ENCODE data around the gene CHAMP1.

CHAMP1 gene

GRCh38 chr13:114268344-114269280 is 45.7 kb upstream of the CHAMP1 start:
- no peak overlapping the region for H2AFZ ChIP-seq (ENCODE audit: low read depth, low read length)
- peaks cover 59% of the 10 kb centered on the region for H3K36me3 ChIP-seq (replicated peaks; ENCODE audit: low read depth, low read length)
- no peak overlapping the region for H3K27ac ChIP-seq (ENCODE audit: low read length)
- no peaks in the 10 kb centered on the region; the same call in 1 of the 2 replicates for H4K20me1 ChIP-seq (ENCODE audit: insufficient read depth, low read length)
- TF ChIP-seq CTCF (IDR thresholded peaks at IDR 0.05; ENCODE audit: low read depth, low read length): no peak
- no peak for TF ChIP-seq EZH2phosphoT487 (IDR thresholded peaks at IDR 0.05; ENCODE audit: low read depth)
- no peak overlapping the region for H3K4me2 ChIP-seq (ENCODE audit: low read length)
- no peak overlapping the region for H3K4me3 ChIP-seq (ENCODE audit: low read length)
- no peaks in the 10 kb centered on the region for H3K9me3 ChIP-seq (ENCODE audit: insufficient read depth, low read length)
- no peaks in the 10 kb centered on the region for H3K27me3 ChIP-seq (ENCODE audit: low read depth, low read length)
- peaks cover 7% of the 10 kb centered on the region; the same call in 1 of the 2 replicates for H3K4me1 ChIP-seq (ENCODE audit: low read length)
- no peak overlapping the region for H3K9ac ChIP-seq (ENCODE audit: low read length)
- H3K79me2 ChIP-seq (ENCODE audit: low read length): no peaks in the 10 kb centered on the region

- no peaks in the 10 kb centered on the region; the same call in 1 of the 2 replicates for H4K20me1 ChIP-seq (ENCODE audit: insufficient read depth, low read length)
- H3K4me1 ChIP-seq (ENCODE audit: low read length): peaks cover 7% of the 10 kb centered on the region; the same call in 1 of the 2 replicates
- TF ChIP-seq CTCF (IDR thresholded peaks at IDR 0.05; ENCODE audit: low read depth, low read length) (no peak), EZH2phosphoT487 (IDR thresholded peaks at IDR 0.05; ENCODE audit: low read depth) (no peak)
Measured at GRCh38 chr13:114269281-114269770, 45.0 kb upstream of the CHAMP1 start.

DNA sequence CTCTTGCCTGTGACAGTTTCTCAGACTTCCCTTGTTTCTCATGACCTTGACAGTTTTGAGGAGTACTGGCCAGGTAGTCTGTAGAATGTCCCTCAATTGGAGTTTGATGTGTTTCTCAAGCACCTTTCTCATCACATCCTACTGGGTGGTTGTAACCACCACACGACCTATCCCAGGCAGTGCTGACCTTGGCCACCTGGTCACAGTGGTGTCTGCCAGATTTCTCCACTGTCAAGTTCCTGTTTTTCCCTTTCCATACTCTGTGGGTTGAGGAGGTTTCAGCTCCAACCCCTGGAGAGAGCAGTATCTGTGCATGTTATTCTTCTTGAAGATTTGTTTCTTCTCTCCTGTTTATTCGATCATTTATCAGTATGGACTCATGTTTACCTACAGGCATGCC is 41.3 kb upstream of the CHAMP1 start:
- H3K4me1 ChIP-seq (ENCODE audit: low read length): peaks cover 3% of the 10 kb centered on the region; the same call in 1 of the 2 replicates
- no peaks in the 10 kb centered on the region; the same call in 1 of the 2 replicates for H4K20me1 ChIP-seq (ENCODE audit: insufficient read depth, low read length)
- H3K79me2 ChIP-seq (ENCODE audit: low read length): no peaks in the 10 kb centered on the region
- no peak overlapping the region for H2AFZ ChIP-seq (ENCODE audit: low read depth, low read length)
- no peak overlapping the region for H3K9ac ChIP-seq (ENCODE audit: low read length)
- no peak overlapping the region for H3K27ac ChIP-seq (ENCODE audit: low read length)
- TF ChIP-seq CTCF (IDR thresholded peaks at IDR 0.05; ENCODE audit: low read depth, low read length) (no peak), EZH2phosphoT487 (IDR thresholded peaks at IDR 0.05; ENCODE audit: low read depth) (no peak)
- H3K27me3 ChIP-seq (ENCODE audit: low read depth, low read length): no peaks in the 10 kb centered on the region
- H3K9me3 ChIP-seq (ENCODE audit: insufficient read depth, low read length): no peaks in the 10 kb centered on the region
- no peak overlapping the region for H3K4me2 ChIP-seq (ENCODE audit: low read length)
- peaks cover 45% of the 10 kb centered on the region for H3K36me3 ChIP-seq (replicated peaks; ENCODE audit: low read depth, low read length)
- H3K4me3 ChIP-seq (ENCODE audit: low read length): no peak overlapping the region

More at GRCh38 chr13:114269281-114269770, 45.0 kb upstream of the CHAMP1 start:
- Histone ChIP-seq H2AFZ (ENCODE audit: low read depth, low read length) (no peak overlapping the region), H3K4me2 (ENCODE audit: low read length) (no peak overlapping the region), H3K27me3 (ENCODE audit: low read depth, low read length) (no peaks in the 10 kb centered on the region), H3K79me2 (ENCODE audit: low read length) (no peaks in the 10 kb centered on the region), H3K9me3 (ENCODE audit: insufficient read depth, low read length) (no peaks in the 10 kb centered on the region), H3K9ac (ENCODE audit: low read length) (no peak overlapping the region), H3K4me3 (ENCODE audit: low read length) (no peak overlapping the region), H3K27ac (ENCODE audit: low read length) (no peak overlapping the region), H3K36me3 (replicated peaks; ENCODE audit: low read depth, low read length) (peaks cover 54% of the 10 kb centered on the region)

DNA sequence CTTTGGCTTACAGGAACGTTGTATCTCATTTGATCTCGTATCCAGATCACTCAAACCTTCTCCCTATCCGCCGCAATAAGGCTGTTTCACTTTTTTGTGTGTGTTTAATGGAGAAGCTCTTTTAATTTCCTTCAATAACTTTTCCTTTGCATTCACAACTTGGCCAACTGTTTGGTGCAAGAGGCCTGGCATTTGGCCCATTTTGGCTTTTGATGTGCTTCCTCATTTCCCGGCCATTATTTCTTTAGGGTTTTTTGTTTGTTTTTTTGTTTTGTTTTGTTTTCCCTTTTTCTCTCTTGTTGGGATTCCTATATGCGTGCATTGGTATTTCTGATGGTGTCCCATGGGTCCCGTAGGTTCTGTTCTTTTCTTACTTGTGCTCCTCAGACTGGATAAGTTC is 39.0 kb upstream of the CHAMP1 start:
- Histone ChIP-seq H3K79me2 (ENCODE audit: low read length) (no peaks in the 10 kb centered on the region), H3K27ac (ENCODE audit: low read length) (no peak overlapping the region), H3K9me3 (ENCODE audit: insufficient read depth, low read length) (no peaks in the 10 kb centered on the region), H3K4me2 (ENCODE audit: low read length) (no peak overlapping the region), H3K4me1 (ENCODE audit: low read length) (peaks cover 8% of the 10 kb centered on the region), H4K20me1 (ENCODE audit: insufficient read depth, low read length) (no peaks in the 10 kb centered on the region; the same call in 1 of the 2 replicates), H3K9ac (ENCODE audit: low read length) (no peak overlapping the region), H3K36me3 (replicated peaks; ENCODE audit: low read depth, low read length) (peaks cover 35% of the 10 kb centered on the region), H3K4me3 (ENCODE audit: low read length) (no peak overlapping the region), H3K27me3 (ENCODE audit: low read depth, low read length) (no peaks in the 10 kb centered on the region), H2AFZ (ENCODE audit: low read depth, low read length) (no peak overlapping the region)
- TF ChIP-seq CTCF (IDR thresholded peaks at IDR 0.05; ENCODE audit: low read depth, low read length) (no peak), EZH2phosphoT487 (IDR thresholded peaks at IDR 0.05; ENCODE audit: low read depth) (no peak)

Data from OCI-LY3 (cell line).